IMR-90 (cell line): ENCODE data around the gene ZNF341.

ENCODE experiments used
- CHD1 ChIP-seq: IDR thresholded peaks from 2 replicates; pipeline ENCODE4 v1.6.1; 2012; ENCODE audit warnings: low read depth, low read length, improper control_type of control experiment
- POLR2A ChIP-seq: IDR thresholded peaks from 2 replicates; pipeline ENCODE4 v1.6.1; 2012; ENCODE audit warnings: mild to moderate bottlenecking, low read depth, low read length
- RCOR1 ChIP-seq: IDR thresholded peaks from 2 replicates; pipeline ENCODE4 v1.6.1; 2012; ENCODE audit warnings: mild to moderate bottlenecking, low read length, improper control_type of control experiment; ENCODE audit not compliant: insufficient replicate concordance
- RFX5 ChIP-seq: IDR thresholded peaks from 2 replicates; pipeline ENCODE4 v1.8.0; 2012; ENCODE audit warnings: low read depth, mild to moderate bottlenecking, low read length, moderate library complexity
- SMC3 ChIP-seq: fragments of 150-350 bp; IDR thresholded peaks from 2 replicates; pipeline ENCODE4 v1.6.1; 2016; ENCODE audit warnings: low read depth, mild to moderate bottlenecking, antibody characterized with exemption, low read length, moderate library complexity
- TF ChIP-seq, protein P1 (sequence below): conservative IDR thresholded peaks from 2 replicates; pipeline ENCODE4 v1.5.1; 2012; ENCODE audit warnings: mild to moderate bottlenecking, low read depth, low read length, improper control_type of control experiment

DNA sequence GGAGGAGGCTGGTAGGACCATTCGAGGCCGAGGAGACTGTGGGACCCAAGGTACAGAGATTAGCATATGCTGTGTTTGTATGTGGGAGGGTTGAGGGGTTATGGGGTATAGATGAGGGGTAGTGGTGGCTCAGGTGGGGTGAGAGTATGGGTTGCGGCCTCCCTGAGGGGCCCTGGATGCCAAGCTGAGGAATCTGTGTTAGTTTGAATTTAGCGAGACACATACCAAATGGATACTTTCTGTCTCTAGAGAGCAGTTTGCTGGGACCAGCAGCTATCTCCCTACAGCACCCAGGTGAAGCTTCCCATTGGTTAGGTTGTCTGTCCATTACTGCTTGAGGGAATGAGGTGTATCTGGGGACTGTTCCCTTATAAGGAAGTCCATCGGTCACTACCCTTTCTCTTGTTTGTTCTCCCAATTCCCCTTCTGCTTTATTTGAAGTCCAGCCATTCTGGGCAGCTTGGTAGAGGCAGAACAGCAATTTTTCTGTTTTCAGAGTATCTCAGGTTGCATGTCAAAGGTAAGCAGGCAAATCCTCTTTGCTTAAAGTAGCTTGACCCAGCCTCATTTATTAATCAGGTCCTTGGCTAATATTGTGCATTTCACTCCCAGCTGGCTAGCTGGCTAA is 94.6 kb downstream of the ZNF341 start:
- TF ChIP-seq, protein P1, sequence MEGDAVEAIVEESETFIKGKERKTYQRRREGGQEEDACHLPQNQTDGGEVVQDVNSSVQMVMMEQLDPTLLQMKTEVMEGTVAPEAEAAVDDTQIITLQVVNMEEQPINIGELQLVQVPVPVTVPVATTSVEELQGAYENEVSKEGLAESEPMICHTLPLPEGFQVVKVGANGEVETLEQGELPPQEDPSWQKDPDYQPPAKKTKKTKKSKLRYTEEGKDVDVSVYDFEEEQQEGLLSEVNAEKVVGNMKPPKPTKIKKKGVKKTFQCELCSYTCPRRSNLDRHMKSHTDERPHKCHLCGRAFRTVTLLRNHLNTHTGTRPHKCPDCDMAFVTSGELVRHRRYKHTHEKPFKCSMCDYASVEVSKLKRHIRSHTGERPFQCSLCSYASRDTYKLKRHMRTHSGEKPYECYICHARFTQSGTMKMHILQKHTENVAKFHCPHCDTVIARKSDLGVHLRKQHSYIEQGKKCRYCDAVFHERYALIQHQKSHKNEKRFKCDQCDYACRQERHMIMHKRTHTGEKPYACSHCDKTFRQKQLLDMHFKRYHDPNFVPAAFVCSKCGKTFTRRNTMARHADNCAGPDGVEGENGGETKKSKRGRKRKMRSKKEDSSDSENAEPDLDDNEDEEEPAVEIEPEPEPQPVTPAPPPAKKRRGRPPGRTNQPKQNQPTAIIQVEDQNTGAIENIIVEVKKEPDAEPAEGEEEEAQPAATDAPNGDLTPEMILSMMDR = no peak
- TF ChIP-seq RFX5 (no peak), RCOR1 (no peak), POLR2A (no peak), CHD1 (no peak), SMC3 (no peak)
